Activated CD8-positive, alpha-beta memory T cell treated with anti-CD3 and anti-CD28 coated beads for 36 hours (primary cell): Measurements from ENCODE around the gene EPS8L1. TPM values are rescaled to one million over a fixed set of nuclear protein-coding genes. Genes with fewer than 3 reads are reported as not detected.
"Not testable (repeated sequence)": the region's sequence is repeated elsewhere in the genome, so short reads cannot be mapped to it uniquely, and the experiment has no call there.

Source experiments
- CTCF ChIA-PET: fragments of 350-600 bp; sonication (Branson Sonifier 250); formaldehyde crosslinking; loops from one replicate; lab custom pipeline; 2021; ENCODE audit warnings: antibody characterized with exemption; lab: Charles Lee
- POLR2A ChIA-PET: fragments of 350-600 bp; sonication (Branson Sonifier 250); formaldehyde crosslinking; loops from one replicate; lab custom pipeline; 2021; ENCODE audit warnings: antibody characterized with exemption; lab: Charles Lee
- total RNA-seq, 2 experiments: library from RNA; stranded (reverse); gene quantifications; one replicate each; pipeline ENCODE4 v1.2.3, GENCODE V29; 2021

Gene EPS8L1
- total RNA-seq: 1 to 10 TPM; 1.4 to 1.5 TPM

GRCh38 chr19:55075371-55075998 lies at the start of gene EPS8L1:
Gene EPS8L1 (plus strand): TSS chr19:55075869. CDS start chr19:55076445, 576 bp downstream.
- POLR2A ChIA-PET: no interaction called here
- CTCF ChIA-PET: no interaction called here

GRCh38 chr19:55027140-55027471 lies 48.6 kb upstream of the EPS8L1 start:
- POLR2A ChIA-PET, CTCF ChIA-PET: not testable (repeated sequence)

- POLR2A ChIA-PET: no interaction called here
- CTCF ChIA-PET: no interaction called here
These were observed 48.0 kb upstream of the EPS8L1 start for GRCh38 chr19:55027472-55028337.

GRCh38 chr19:55028757-55029156 lies 46.9 kb upstream of the EPS8L1 start:
- ChIA-PET CTCF (no interaction called here), POLR2A (no interaction called here)

GRCh38 chr19:55031178-55031577 lies 44.5 kb upstream of the EPS8L1 start:
- POLR2A ChIA-PET: no interaction called here

GRCh38 chr19:55032170-55032800 lies 43.4 kb upstream of the EPS8L1 start:
- CTCF ChIA-PET: no interaction called here
- POLR2A ChIA-PET: interaction anchor here (0.5 kb wide), 1 partner anchor 10 kb away, joined by 6 read pairs; no protein-coding TSS in a partner anchor

More at GRCh38 chr19:55031178-55031577, 44.5 kb upstream of the EPS8L1 start:
- CTCF ChIA-PET: no interaction called here

GRCh38 chr19:55032976-55033643 lies 42.6 kb upstream of the EPS8L1 start:
- CTCF ChIA-PET, POLR2A ChIA-PET: not testable (repeated sequence)

GRCh38 chr19:55034751-55035150 lies 40.9 kb upstream of the EPS8L1 start:
- CTCF ChIA-PET: interaction anchor here (0.6 kb wide), 1 partner anchor 1140 kb away, joined by 3 read pairs; no protein-coding TSS in a partner anchor
- POLR2A ChIA-PET: no interaction called here

- POLR2A ChIA-PET: interaction anchor here (0.6 kb wide), 1 partner anchor 550 kb away, joined by 5 read pairs; no protein-coding TSS in a partner anchor
- CTCF ChIA-PET: no interaction called here
These were observed 39.6 kb upstream of the EPS8L1 start for GRCh38 chr19:55036058-55036457.

- POLR2A ChIA-PET, CTCF ChIA-PET: not testable (repeated sequence)
These were observed 38.1 kb upstream of the EPS8L1 start for GRCh38 chr19:55037603-55038002.

- CTCF ChIA-PET: interaction anchor here (0.5 kb wide), 1 partner anchor 1016 kb away, joined by 3 read pairs; no protein-coding TSS in a partner anchor
- POLR2A ChIA-PET: interaction anchor here (0.6 kb wide), 1 partner anchor 22 kb away, joined by 4 read pairs; no protein-coding TSS in a partner anchor
These were observed 35.0 kb upstream of the EPS8L1 start for GRCh38 chr19:55040654-55041053.

GRCh38 chr19:55041244-55041626 lies 34.4 kb upstream of the EPS8L1 start:
- ChIA-PET CTCF (no interaction called here), POLR2A (no interaction called here)

GRCh38 chr19:55041627-55042343 lies 33.9 kb upstream of the EPS8L1 start:
- ChIA-PET CTCF (no interaction called here), POLR2A (interaction anchor here (0.6 kb wide), 1 partner anchor 10 kb away, joined by 6 read pairs; no protein-coding TSS in a partner anchor)

GRCh38 chr19:55042344-55042678 lies 33.4 kb upstream of the EPS8L1 start:
- POLR2A ChIA-PET: interaction anchor here (0.6 kb wide), 1 partner anchor 10 kb away, joined by 6 read pairs; no protein-coding TSS in a partner anchor
- CTCF ChIA-PET: no interaction called here

- POLR2A ChIA-PET: no interaction called here
These were observed 33.0 kb upstream of the EPS8L1 start for GRCh38 chr19:55042688-55043087.

GRCh38 chr19:55044286-55044685 lies 31.4 kb upstream of the EPS8L1 start:
- ChIA-PET POLR2A (no interaction called here), CTCF (no interaction called here)

More at GRCh38 chr19:55042688-55043087, 33.0 kb upstream of the EPS8L1 start:
- CTCF ChIA-PET: no interaction called here

- ChIA-PET POLR2A (interaction anchor here (0.6 to 0.7 kb wide), 4 partner anchors 10 to 417 kb away, joined by 4 to 7 read pairs (median 5); no protein-coding TSS in a partner anchor), CTCF (no interaction called here)
These were observed 30.6 kb upstream of the EPS8L1 start for GRCh38 chr19:55044771-55045716.
